VCaP (cell line): ENCODE measurements around the gene KRT4.

Source experiments
- H3K27ac ChIP-seq: fragments of 450-650 bp; 2 replicates; pipeline ENCODE4 v1.5.1; 2017
- CTCF ChIP-seq: fragments of 450-650 bp; conservative IDR thresholded peaks from 2 replicates; pipeline ENCODE4 v1.5.1; 2017; ENCODE audit warnings: mild to moderate bottlenecking, moderate library complexity

KRT4 gene

GRCh38 chr12:52829986-52830770 lies 16.3 kb upstream of the KRT4 start:
- no peak for TF ChIP-seq CTCF
- no peak overlapping the region for H3K27ac ChIP-seq

DNA sequence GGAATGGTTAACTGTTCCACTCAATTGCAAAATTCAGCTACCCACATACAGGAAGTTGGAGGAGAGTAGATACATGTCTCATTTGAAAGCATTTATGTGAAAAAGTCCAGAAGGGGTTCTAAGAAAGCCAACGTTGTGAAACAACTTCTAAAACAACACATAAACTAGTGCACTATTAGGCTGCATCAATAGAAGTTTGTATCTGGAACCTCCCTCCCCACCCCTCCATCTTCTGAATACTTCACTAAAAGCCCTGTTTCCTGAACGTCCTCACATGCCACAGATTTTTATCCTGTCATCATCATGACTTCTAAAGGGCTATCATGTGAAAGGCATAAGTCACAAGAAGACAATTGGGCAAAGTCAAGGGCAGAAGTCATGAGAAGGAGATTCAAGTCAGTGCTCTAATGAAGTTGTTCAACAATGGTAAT lies 14.7 kb upstream of the KRT4 start:
- TF ChIP-seq CTCF, result no peak

GRCh38 chr12:52828156-52828555 lies 14.2 kb upstream of the KRT4 start:
- TF ChIP-seq CTCF, result no peak
- H3K27ac ChIP-seq, result no peak overlapping the region

More for the DNA sequence above, 14.7 kb upstream of the KRT4 start:
- H3K27ac ChIP-seq, result no peak overlapping the region

GRCh38 chr12:52827499-52828090 lies 13.7 kb upstream of the KRT4 start:
- TF ChIP-seq CTCF, result no peak
- no peak overlapping the region for H3K27ac ChIP-seq

GRCh38 chr12:52826611-52827498 lies 12.9 kb upstream of the KRT4 start:
- no peak overlapping the region for H3K27ac ChIP-seq
- no peak for TF ChIP-seq CTCF

DNA sequence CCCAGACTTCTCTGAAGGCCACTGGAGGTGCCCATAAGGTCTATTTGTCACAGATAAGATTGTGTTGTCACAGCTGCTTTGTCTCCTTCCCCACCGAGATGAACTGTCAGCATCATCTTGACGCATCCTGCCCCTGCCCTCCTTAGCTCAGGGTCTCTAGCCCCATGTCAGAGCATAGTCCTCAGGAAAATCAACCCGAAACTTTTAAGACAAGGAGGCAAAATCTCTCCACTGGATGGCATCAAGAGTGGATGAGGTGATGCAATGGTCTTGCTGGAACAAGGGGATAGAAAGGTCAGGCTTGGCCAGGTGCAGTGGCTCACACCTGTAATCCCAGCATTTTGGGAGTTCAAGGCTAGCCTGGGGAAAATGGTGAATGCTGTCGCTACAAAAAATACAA lies 12.0 kb upstream of the KRT4 start:
- H3K27ac ChIP-seq, result no peak overlapping the region
- no peak for TF ChIP-seq CTCF
